Spleen (tissue), 11 donors: ENCODE results near the gene PKMYT1. TPM values are rescaled to one million over a fixed set of nuclear protein-coding genes. Genes with fewer than 3 reads are reported as not detected.
A peak's percentile ranks its signal among the peaks of the same experiment; 100 is the strongest.

ENCODE experiments used
- DNase-seq: peaks from one replicate; pipeline ENCODE4 v3.0.0-alpha.2; 2020
- H3K27ac ChIP-seq, 8 donors: fragments of 200-600 bp; sonication (generic) in 7 of 8; 1 replicate in 4 of 8; 2 replicates in 4 of 8; pipeline versions ENCODE4 v1.5.0 to v1.8.0; 2016 to 2021; ENCODE audit warnings: inconsistent platforms in 4 of 8, mild to moderate bottlenecking in 4 of 8, moderate library complexity in 1 of 8
- H3K27me3 ChIP-seq, 7 donors: fragments of 200-600 bp; sonication (generic) in 6 of 7; replicated peaks in 1 of 7; 1 replicate in 4 of 7; 2 replicates in 3 of 7; pipeline versions ENCODE4 v1.5.0 to v1.8.0; 2016 to 2021; ENCODE audit warnings: inconsistent platforms in 3 of 7, mild to moderate bottlenecking in 1 of 7
- H3K36me3 ChIP-seq, 6 donors: fragments of 200-600 bp; sonication (generic) in 5 of 6; 1 replicate in 4 of 6; 2 replicates in 2 of 6; pipeline versions ENCODE4 v1.5.0 to v1.8.0; 2016 to 2021; ENCODE audit warnings: inconsistent platforms in 2 of 6
- H3K4me1 ChIP-seq, 6 donors: fragments of 200-600 bp; sonication (generic) in 5 of 6; 1 replicate in 3 of 6; 2 replicates in 3 of 6; pipeline versions ENCODE4 v1.5.0 to v1.8.0; 2016 to 2021; ENCODE audit warnings: inconsistent platforms in 3 of 6
- H3K4me3 ChIP-seq, 8 donors: fragments of 200-600 bp; sonication (generic) in 7 of 8; 1 replicate in 4 of 8; 2 replicates in 4 of 8; pipeline versions ENCODE4 v1.5.0 to v1.8.0; 2016 to 2021; ENCODE audit warnings: inconsistent platforms in 4 of 8, mild to moderate bottlenecking in 4 of 8, moderate library complexity in 2 of 8
- H3K9me3 ChIP-seq, 8 donors: fragments of 200-600 bp; sonication (generic) in 7 of 8; 1 replicate in 4 of 8; 2 replicates in 4 of 8; pipeline versions ENCODE4 v1.5.0 to v1.8.0; 2016 to 2021; ENCODE audit warnings: inconsistent platforms in 4 of 8
- CTCF ChIP-seq, 11 experiments: fragments of 200-600 bp in 7 of 11; fragments of 450-650 bp in 4 of 11; sonication (generic) in 4 of 11; IDR thresholded peaks in 8 of 11; conservative IDR thresholded peaks in 3 of 11; 1 replicate in 7 of 11; 2 replicates in 4 of 11; pipeline versions ENCODE4 v1.4.0 to v1.8.0; 2016 to 2021; ENCODE audit warnings: antibody characterized with exemption in 11 of 11, inconsistent platforms in 4 of 11, mild to moderate bottlenecking in 1 of 11
- POLR2A ChIP-seq, 3 donors: fragments of 450-650 bp; IDR thresholded peaks; one replicate each; pipeline ENCODE4 v1.5.1; 2017; ENCODE audit warnings: antibody characterized with exemption in 3 of 3, mild to moderate bottlenecking in 1 of 3
- POLR2AphosphoS5 ChIP-seq, 3 donors: sonication (generic); formaldehyde crosslinking; IDR thresholded peaks; one replicate each; pipeline ENCODE4 v1.5.1; 2017; ENCODE audit warnings: antibody characterized with exemption in 3 of 3
- WGBS, 5 donors: extraction: QIAGEN DNeasy Blood & Tissue Kit in 3 of 5; methylation state at CpG; one replicate each; pipeline versions ENCODE4 v1.1.5 to v1.1.7; 2013 to 2018; 5-methylcytosine and 5-hydroxymethylcytosine counted together
- intact Hi-C: fragments of 100-400 bp; cut with DNase I; formaldehyde crosslinking; loops from one replicate; pipeline ENCODE4 v1.15.0; 2023; ENCODE audit warnings: low total_unique reads
- polyA plus RNA-seq, 3 donors: library from polyadenylated mRNA; stranded (reverse); fragments of 200-250 nt; gene quantifications; one replicate each; pipeline ENCODE4 v1.2.1, GENCODE V29; 2013
- total RNA-seq, 7 donors: library from RNA; depleted of rRNA in 3 of 7; stranded (reverse); fragments of >200 nt in 3 of 7; fragmentation: NEBNext Ultra II Directional in 4 of 7; extraction: Animal tissue kit (Norgen Biotek cat#: 25700) in 4 of 7; gene quantifications; one replicate each; pipeline versions ENCODE4 v1.1.0 to v1.2.1, GENCODE V29; 2016 to 2021
- donor health status: healthy with polysubstance abuse.
- donor health status: DM: no; HTN: no; CAD: no; lungs with moderate emphysema.
- donor health status: DM: no; HTN: no; CAD: no.
- donor health status: Bipolar disorder and iron deficiency.
- donor health status: healthy.
- donor health status: DM: no; HTN: no; CAD: no.
- donor health status: DM: yes; HTN: yes; CAD: no.

Gene PKMYT1
- total and polyA plus RNA-seq, 10 donors, result 3.3 to 11.3 (median 6.2) TPM

- peaks cover 30 to 87% (median 69%) of the 10 kb centered on the region in 7 donors for H3K27me3 ChIP-seq
Observed at GRCh38 chr16:2966808-2967191, 13.4 kb downstream of the PKMYT1 start.

GRCh38 chr16:2966043-2966807 is 14.0 kb downstream of the PKMYT1 start:
- no peak overlapping the region for H3K27ac ChIP-seq
- H3K27me3 ChIP-seq, result peaks cover 30 to 92% (median 74%) of the 10 kb centered on the region in 7 donors
- 53 to 71% (median 60%) methylated on average over 22 to 39 of the region's 39 CpGs for WGBS, 5 donors
- H3K9me3 ChIP-seq, result no peaks in the 10 kb centered on the region
- peak overlapping the region in 6 of 8 donors; percentile 13 to 95 (median 25) for H3K4me3 ChIP-seq
- intact Hi-C loops, result no loop called here
- DNase-seq, result peak; percentile 73
- H3K4me1 ChIP-seq, result peaks cover 36 to 96% (median 88%) of the 10 kb centered on the region in 6 donors
- TF ChIP-seq CTCF (IDR thresholded peaks at IDR 0.05 in 8 of 11, conservative IDR thresholded peaks at IDR 0.05 in 3 of 11), result no peak
- no peak for TF ChIP-seq POLR2A (IDR thresholded peaks at IDR 0.05)
- TF ChIP-seq POLR2AphosphoS5 (IDR thresholded peaks at IDR 0.05), result no peak
- no peaks in the 10 kb centered on the region for H3K36me3 ChIP-seq

More at GRCh38 chr16:2966808-2967191, 13.4 kb downstream of the PKMYT1 start:
- TF ChIP-seq POLR2AphosphoS5 (IDR thresholded peaks at IDR 0.05) (peak in 1 of 3 donors; percentile 50), POLR2A (IDR thresholded peaks at IDR 0.05) (no peak), CTCF (IDR thresholded peaks at IDR 0.05 in 8 of 11, conservative IDR thresholded peaks at IDR 0.05 in 3 of 11) (peak in 1 of 11 experiments; percentile 19)
- DNase-seq, result peak; percentile 85
- peaks cover 36 to 96% (median 86%) of the 10 kb centered on the region in 6 donors for H3K4me1 ChIP-seq
- peaks cover 0 to 5% (median 0%) of the 10 kb centered on the region in 6 donors for H3K36me3 ChIP-seq
- H3K9me3 ChIP-seq, result no peaks in the 10 kb centered on the region
- 0 to 16% (median 4%) methylated on average over 3 to 46 of the region's 46 CpGs for WGBS, 5 donors
- no peak overlapping the region for H3K27ac ChIP-seq
- intact Hi-C loops, result no loop called here
- peak overlapping the region in 6 of 8 donors; percentile 13 to 95 (median 25) for H3K4me3 ChIP-seq

- TF ChIP-seq POLR2A (IDR thresholded peaks at IDR 0.05), result no peak
- TF ChIP-seq CTCF (IDR thresholded peaks at IDR 0.05 in 8 of 11, conservative IDR thresholded peaks at IDR 0.05 in 3 of 11), result no peak
- no peak for TF ChIP-seq POLR2AphosphoS5 (IDR thresholded peaks at IDR 0.05)
- no peak overlapping the region for H3K27ac ChIP-seq
- H3K9me3 ChIP-seq, result no peaks in the 10 kb centered on the region
- 0 to 1% (median 1%) methylated on average over 1 to 68 of the region's 68 CpGs for WGBS, 5 donors
- H3K4me1 ChIP-seq, result peaks cover 31 to 82% (median 75%) of the 10 kb centered on the region in 6 donors
- intact Hi-C loops, result no loop called here
- peak; percentile 88 for DNase-seq
- H3K36me3 ChIP-seq, result no peaks in the 10 kb centered on the region
- peak overlapping the region; percentile 23 to 70 (median 45) for H3K4me3 ChIP-seq
- peaks cover 30 to 99% (median 74%) of the 10 kb centered on the region in 7 donors for H3K27me3 ChIP-seq
Observed at GRCh38 chr16:2964475-2965336, 15.5 kb downstream of the PKMYT1 start.
